GM20000 (cell line): Measurements from ENCODE around the gene FERMT2.

Source experiments
- DNase-seq: peaks from one replicate; pipeline ENCODE4 v3.0.0; 2012; ENCODE audit warnings: low spot score
- CTCF ChIP-seq: IDR thresholded peaks from 2 replicates; pipeline ENCODE4 v1.5.1; 2012; ENCODE audit warnings: mild to moderate bottlenecking, control low read depth; ENCODE audit errors: extremely low read depth, missing control alignments

The FERMT2 gene

DNA sequence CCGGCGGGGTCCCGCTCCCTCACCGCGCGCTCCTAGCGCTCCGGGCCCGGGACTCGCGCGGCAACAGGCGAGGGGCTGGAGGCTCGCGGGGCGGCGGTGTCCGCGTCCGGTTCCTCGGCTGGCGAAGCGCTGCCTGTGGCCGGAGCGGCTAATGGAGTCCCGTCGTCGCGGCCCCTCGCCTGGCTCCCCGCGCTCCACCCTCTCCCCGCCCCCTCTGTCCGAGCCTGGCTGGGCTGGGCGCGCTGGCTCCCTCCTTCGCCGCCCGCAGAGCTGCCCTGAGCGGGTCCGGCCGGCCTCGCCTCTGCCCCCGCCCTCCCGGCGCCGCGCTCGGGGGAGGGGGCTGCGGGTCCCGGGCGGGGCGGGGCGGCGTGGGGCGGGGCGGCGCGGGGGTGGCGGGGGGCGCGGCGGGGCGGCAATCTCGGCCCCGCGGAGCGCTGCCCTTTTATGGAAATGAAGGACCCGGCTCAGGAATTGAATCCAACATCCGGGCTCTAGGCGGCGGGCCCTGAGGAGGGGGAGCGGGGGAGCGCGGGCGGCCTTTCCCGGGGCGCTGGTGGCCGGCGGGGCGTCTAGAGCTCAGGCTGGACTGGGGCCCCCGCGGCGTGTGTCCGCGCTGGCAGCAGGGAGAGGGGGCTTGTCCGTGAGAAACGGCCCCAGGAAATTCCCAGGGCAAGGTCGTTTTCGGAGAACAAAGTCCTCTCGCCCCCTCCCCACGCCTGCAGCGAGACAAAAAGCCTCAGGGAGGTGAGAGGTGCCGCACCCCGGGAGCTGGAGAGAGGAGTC is at the start of gene FERMT2:
FERMT2 (minus strand) TSS at position 153 of the 783 bp plus-strand sequence. CDS start 482 bp downstream, outside the sequence.
- no peak for TF ChIP-seq CTCF
- peak; percentile 85 for DNase-seq

DNA sequence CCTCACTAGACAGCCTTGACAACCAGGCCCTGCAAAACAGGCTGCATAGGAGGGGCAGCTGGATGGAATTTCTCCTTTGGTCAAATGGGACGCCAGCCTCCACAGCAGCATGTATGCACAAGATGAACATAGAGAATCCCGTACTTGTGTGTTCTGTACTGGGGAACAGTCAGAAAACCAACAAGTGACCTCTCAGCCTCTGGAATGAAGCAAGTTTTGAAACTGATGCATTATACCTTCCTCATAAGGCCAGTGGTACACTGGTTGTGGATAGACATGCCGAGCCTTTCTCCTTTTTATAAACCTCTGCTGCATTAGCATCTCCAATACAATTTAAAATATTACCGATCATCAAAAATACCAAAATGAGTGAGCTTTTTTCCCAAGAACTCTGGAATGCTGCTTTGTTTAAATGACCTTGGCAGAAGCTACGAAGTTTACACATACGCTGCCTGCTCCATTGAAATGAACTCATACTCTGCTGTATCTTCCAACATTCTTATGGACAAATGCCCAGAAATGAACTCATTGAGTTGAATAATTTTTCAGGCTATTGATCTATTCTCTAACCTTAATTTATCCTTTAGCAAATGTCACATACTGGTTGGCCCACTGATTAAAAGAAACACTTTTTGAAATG is 47.6 kb upstream of the FERMT2 start:
- DNase-seq = no peak
- no peak for TF ChIP-seq CTCF

- TF ChIP-seq CTCF = no peak
- no peak for DNase-seq
Measured at GRCh38 chr14:52996493-52996892, 45.6 kb upstream of the FERMT2 start.

GRCh38 chr14:52995998-52996397 is 45.1 kb upstream of the FERMT2 start:
- no peak for TF ChIP-seq CTCF

GRCh38 chr14:52992236-52992870 is 41.5 kb upstream of the FERMT2 start:
- no peak for DNase-seq
- no peak for TF ChIP-seq CTCF

More at GRCh38 chr14:52995998-52996397, 45.1 kb upstream of the FERMT2 start:
- no peak for DNase-seq

GRCh38 chr14:52988139-52988538 is 37.3 kb upstream of the FERMT2 start:
- no peak for TF ChIP-seq CTCF
- DNase-seq = no peak

DNA sequence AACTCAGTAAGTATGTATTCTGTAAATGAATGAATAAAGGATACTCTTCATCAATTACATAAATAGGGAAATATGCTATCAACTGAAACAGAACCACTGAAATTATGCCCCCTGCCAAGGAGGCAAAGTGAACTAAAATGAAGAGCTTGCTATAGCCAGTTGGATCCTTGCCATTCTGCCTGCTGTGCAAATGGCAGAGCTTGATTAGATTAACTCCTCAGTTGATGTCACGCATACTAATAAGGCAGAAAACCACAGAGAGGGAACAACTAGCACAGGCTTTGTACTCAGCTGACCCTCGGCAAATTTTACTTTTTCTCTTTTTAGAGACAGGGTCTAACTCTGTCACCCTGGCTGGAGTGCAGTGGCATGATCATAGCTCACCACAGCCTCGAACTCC is 36.7 kb upstream of the FERMT2 start:
- TF ChIP-seq CTCF = no peak
- no peak for DNase-seq
